GM23338 (cell line): ENCODE results near the gene CAPN8. TPM values are rescaled to one million over a fixed set of nuclear protein-coding genes. Genes with fewer than 3 reads are reported as not detected.

Experiments used
- ETS1 ChIP-seq: IDR thresholded peaks from 2 replicates; pipeline ENCODE4 v1.6.1; 2016; ENCODE audit warnings: antibody characterized with exemption
- EZH2phosphoT487 ChIP-seq: fragments of 200-600 bp; sonication (generic); IDR thresholded peaks from one replicate; pipeline ENCODE4 v1.8.1; 2018; ENCODE audit warnings: antibody characterized with exemption; ENCODE audit not compliant: unreplicated experiment
- JUNB ChIP-seq: IDR thresholded peaks from one replicate; pipeline ENCODE4 v1.6.1; 2016; ENCODE audit warnings: antibody characterized with exemption; ENCODE audit not compliant: unreplicated experiment
- REST ChIP-seq: IDR thresholded peaks from one replicate; pipeline ENCODE4 v1.6.1; 2018; ENCODE audit warnings: antibody characterized with exemption; ENCODE audit not compliant: unreplicated experiment
- polyA plus RNA-seq: library from polyadenylated mRNA; unstranded; fragments of >200 nt; fragmentation: Nextera tagmentation; extraction: Ambion mirVana; gene quantifications from 2 replicates; pipeline ENCODE4 v1.2.1, GENCODE V29; 2016
- total RNA-seq: library from RNA; depleted of rRNA; stranded (reverse); fragments of >200 nt; shearing (Covaris generic); gene quantifications from 2 replicates; pipeline ENCODE4 v1.2.3, GENCODE V29; 2014
- TF ChIP-seq, protein P1 (sequence below): fragments of 250-450 bp; sonication (Bioruptor Pico); IDR thresholded peaks from 2 replicates; pipeline ENCODE4 v1.5.0; 2020; ENCODE audit warnings: mild to moderate bottlenecking, moderate library complexity

CAPN8 gene
- total and polyA plus RNA-seq, 2 experiments from 2014 or later = not detected

- no peak for TF ChIP-seq REST
- TF ChIP-seq, protein P1, sequence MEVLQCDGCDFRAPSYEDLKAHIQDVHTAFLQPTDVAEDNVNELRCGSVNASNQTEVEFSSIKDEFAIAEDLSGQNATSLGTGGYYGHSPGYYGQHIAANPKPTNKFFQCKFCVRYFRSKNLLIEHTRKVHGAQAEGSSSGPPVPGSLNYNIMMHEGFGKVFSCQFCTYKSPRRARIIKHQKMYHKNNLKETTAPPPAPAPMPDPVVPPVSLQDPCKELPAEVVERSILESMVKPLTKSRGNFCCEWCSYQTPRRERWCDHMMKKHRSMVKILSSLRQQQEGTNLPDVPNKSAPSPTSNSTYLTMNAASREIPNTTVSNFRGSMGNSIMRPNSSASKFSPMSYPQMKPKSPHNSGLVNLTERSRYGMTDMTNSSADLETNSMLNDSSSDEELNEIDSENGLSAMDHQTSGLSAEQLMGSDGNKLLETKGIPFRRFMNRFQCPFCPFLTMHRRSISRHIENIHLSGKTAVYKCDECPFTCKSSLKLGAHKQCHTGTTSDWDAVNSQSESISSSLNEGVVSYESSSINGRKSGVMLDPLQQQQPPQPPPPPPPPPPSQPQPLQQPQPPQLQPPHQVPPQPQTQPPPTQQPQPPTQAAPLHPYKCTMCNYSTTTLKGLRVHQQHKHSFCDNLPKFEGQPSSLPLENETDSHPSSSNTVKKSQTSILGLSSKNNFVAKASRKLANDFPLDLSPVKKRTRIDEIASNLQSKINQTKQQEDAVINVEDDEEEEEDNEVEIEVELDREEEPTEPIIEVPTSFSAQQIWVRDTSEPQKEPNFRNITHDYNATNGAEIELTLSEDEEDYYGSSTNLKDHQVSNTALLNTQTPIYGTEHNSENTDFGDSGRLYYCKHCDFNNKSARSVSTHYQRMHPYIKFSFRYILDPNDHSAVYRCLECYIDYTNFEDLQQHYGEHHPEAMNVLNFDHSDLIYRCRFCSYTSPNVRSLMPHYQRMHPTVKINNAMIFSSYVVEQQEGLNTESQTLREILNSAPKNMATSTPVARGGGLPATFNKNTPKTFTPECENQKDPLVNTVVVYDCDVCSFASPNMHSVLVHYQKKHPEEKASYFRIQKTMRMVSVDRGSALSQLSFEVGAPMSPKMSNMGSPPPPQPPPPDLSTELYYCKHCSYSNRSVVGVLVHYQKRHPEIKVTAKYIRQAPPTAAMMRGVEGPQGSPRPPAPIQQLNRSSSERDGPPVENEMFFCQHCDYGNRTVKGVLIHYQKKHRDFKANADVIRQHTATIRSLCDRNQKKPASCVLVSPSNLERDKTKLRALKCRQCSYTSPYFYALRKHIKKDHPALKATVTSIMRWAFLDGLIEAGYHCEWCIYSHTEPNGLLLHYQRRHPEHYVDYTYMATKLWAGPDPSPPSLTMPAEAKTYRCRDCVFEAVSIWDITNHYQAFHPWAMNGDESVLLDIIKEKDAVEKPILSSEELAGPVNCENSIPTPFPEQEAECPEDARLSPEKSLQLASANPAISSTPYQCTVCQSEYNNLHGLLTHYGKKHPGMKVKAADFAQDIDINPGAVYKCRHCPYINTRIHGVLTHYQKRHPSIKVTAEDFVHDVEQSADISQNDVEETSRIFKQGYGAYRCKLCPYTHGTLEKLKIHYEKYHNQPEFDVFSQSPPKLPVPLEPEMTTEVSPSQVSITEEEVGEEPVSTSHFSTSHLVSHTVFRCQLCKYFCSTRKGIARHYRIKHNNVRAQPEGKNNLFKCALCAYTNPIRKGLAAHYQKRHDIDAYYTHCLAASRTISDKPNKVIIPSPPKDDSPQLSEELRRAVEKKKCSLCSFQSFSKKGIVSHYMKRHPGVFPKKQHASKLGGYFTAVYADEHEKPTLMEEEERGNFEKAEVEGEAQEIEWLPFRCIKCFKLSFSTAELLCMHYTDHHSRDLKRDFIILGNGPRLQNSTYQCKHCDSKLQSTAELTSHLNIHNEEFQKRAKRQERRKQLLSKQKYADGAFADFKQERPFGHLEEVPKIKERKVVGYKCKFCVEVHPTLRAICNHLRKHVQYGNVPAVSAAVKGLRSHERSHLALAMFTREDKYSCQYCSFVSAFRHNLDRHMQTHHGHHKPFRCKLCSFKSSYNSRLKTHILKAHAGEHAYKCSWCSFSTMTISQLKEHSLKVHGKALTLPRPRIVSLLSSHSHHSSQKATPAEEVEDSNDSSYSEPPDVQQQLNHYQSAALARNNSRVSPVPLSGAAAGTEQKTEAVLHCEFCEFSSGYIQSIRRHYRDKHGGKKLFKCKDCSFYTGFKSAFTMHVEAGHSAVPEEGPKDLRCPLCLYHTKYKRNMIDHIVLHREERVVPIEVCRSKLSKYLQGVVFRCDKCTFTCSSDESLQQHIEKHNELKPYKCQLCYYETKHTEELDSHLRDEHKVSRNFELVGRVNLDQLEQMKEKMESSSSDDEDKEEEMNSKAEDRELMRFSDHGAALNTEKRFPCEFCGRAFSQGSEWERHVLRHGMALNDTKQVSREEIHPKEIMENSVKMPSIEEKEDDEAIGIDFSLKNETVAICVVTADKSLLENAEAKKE (CRISPR knock-in tag) = no peak
- no peak for TF ChIP-seq JUNB
- no peak for TF ChIP-seq ETS1
- TF ChIP-seq EZH2phosphoT487 = no peak
Observed at GRCh38 chr1:223700388-223700918, 35.0 kb upstream of the CAPN8 start (continued).
